ENCODE data around the gene RFWD3. TPM values are rescaled to one million over a fixed set of nuclear protein-coding genes. Genes with fewer than 3 reads are reported as not detected.
"Not testable (repeated sequence)": the region's sequence is repeated elsewhere in the genome, so short reads cannot be mapped to it uniquely, and the experiment has no call there.

RFWD3 gene
- 14.1 TPM for total RNA-seq

DNA sequence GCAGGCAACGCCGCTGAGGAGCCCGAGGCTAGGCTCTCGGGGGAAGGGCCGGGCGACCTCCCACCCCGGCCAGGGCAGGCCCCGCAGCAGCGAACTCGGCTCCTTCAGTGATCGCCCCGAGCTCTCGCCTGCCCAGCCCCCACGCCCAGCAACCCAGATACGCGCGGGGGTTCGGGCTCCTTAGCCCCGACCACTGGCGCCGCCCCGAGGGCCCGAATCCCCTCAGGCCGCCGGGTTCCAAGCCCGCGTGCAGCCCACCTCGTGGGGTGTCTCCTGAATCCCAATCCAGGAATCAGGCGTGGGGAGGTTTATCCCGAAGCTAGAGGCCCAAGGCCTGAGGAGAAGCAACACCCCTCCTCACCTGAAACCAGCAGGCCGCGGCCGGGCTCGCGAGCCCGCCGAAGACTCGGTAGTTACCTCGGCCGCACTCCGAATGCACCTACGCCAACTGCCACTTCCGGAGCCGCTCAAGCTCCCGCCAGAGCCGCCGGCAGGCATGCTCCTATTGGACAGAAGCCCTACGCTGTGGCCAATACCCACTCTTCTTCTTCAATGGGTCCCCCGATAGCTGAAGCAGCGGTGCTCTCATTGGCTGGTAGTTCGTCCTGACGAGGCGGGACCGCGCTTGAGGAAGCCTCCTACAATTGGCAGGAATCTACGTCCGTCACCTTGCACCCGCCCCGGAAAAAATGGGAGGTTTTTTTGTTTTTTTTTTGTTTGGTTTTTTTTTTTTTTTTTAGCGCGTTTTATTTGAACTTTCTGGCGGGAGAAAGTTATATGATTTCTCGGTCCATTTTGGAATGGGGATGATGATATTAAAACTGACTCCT, at the start of gene RFWD3:
Gene RFWD3 (minus strand): TSS at position 453 of the 830 bp plus-strand sequence. CDS start 5,428 bp downstream, outside the sequence.
- peak; percentile 99 for DNase-seq

- DNase-seq, result no peak
Measured at GRCh38 chr16:74716355-74716754, 49.7 kb upstream of the RFWD3 start.

- no peak for DNase-seq
Measured at GRCh38 chr16:74713876-74714275, 47.2 kb upstream of the RFWD3 start.

- no peak for DNase-seq
Measured at GRCh38 chr16:74713325-74713724, 46.6 kb upstream of the RFWD3 start.

DNA sequence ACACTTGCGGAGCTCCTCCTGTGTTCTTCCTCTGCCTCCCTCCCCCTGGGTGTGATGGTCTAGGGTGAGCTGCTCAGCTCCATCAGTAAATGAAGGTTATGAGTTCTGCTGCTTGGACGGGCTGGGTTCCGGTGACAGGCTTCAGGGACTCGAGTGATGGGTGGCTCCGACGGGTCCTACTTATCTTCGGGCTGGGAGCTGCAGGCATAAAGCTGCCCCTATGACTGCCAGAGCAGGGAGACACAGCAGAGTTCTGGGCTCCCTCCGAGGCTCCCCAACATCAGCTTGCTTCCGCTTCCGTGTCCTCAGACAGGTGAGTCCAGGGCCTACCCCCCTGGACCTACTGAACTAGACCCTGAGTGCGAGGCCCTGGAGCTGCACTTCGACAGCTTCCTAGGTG, 45.3 kb upstream of the RFWD3 start:
- DNase-seq, result no peak

GRCh38 chr16:74710401-74710800, 43.7 kb upstream of the RFWD3 start:
- DNase-seq, result no peak

DNA sequence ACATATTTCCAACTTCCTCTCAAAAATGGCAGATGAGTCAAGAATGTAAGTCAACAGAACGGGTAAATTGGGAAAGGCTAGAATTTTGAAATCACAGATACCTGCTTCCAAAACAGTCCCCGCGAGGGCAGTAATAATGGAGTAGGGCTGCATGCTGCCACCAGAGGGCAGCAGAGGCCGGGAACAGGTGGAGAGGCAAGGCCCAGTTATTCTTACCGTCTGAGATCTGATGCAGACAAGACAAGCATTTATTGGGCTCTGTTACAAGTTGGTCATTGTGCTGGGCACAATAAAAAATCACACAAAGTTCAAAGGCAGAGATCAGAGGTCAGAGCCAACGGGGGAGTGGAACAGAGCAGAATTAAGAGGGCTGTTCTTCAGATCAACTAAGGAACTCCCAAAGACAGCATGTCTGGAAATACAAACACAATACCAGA, 42.8 kb upstream of the RFWD3 start:
- DNase-seq, result peak; percentile 31

GRCh38 chr16:74700438-74701225, 34.0 kb upstream of the RFWD3 start, which contains the start of gene MLKL:
TSS of gene MLKL (minus strand) at chr16:74700862. CDS start at chr16:74695757, 5,105 bp downstream.
- no peak for DNase-seq

GRCh38 chr16:74700116-74700437, 33.4 kb upstream of the RFWD3 start:
- DNase-seq, result no peak

DNA sequence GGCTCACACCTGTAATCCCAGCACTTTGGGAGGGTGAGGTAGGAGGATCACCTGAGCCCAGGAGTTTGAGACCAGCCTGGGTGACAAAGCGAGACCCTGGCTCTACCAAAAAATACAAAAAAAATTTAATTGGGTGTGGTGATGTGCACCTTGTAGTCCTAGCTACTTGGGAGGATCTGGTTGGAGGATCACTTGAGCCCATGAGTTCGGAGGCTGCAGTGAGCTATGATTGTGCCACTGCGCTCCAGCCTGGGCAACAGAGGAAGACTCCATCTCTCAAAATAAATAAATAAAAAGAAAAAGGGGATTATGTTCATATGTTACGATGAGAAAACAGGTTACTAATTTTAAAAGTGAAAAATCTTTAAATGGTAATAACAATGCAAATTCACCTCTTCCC, 33.0 kb upstream of the RFWD3 start:
- no peak for DNase-seq

GRCh38 chr16:74698222-74698621, 31.5 kb upstream of the RFWD3 start:
- no peak for DNase-seq

GRCh38 chr16:74695450-74696422, 29.1 kb upstream of the RFWD3 start:
- peak; percentile 80 for DNase-seq

DNA sequence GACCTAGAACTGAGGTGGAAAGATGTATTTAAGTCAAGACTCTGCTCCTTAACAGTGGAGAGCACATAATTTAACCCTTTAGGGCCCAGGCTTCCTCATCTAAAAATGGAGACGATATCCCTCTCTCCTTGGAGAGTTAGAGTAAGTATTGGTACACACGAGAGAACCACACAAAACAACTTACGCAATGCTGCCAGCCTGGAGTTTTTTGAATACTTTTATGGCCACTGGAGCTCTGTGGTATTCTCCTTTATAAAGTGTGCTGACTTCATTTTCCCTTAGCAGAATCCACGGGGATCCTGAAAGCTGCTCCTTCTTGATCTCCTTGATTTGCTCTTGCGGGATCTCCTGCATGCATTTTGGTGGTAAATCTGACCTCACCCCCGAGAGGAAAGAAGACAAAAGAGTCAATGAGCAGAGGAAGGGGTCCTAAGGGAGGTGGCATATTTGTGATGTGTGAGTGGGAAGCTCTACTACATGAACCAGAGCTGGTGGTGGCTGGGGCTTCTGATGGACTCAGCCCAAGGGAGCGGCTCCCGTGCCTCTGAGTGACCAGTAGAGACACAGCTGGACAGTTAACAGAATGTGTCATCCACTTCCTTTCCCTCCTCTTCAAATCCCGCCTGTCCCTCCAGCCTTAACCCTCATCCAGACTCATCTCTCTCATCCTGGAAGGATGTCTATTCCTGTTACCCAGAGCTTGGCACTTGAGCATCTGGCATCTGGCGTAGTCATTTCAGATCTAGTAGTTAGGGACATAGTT, 24.6 kb upstream of the RFWD3 start:
- DNase-seq, result no peak

GRCh38 chr16:74682556-74682955, 15.9 kb upstream of the RFWD3 start:
- DNase-seq, result no peak

DNA sequence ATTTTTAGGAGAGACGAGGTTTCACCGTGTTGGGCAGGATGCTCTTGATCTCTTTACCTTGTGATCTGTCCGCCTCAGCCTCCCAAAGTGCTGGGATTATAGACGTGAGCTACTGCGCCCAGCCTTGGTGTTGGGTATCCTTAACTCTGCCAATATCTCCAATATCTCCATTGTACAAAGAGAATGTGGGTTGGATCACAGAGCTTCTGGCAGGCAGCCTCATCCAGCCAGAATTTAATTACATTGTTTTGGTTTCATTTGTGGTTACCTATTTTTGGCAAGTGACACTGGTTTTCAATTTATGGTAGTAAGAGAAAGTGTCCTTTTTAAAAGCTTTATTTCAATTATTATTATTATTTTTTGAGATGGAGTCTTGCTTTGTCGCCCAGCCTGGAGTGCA, 14.0 kb upstream of the RFWD3 start:
- DNase-seq, result no peak

- no peak for DNase-seq
Measured at GRCh38 chr16:74679983-74680382, 13.3 kb upstream of the RFWD3 start.

GRCh38 chr16:74677868-74678267, 11.2 kb upstream of the RFWD3 start:
- no peak for DNase-seq

DNA sequence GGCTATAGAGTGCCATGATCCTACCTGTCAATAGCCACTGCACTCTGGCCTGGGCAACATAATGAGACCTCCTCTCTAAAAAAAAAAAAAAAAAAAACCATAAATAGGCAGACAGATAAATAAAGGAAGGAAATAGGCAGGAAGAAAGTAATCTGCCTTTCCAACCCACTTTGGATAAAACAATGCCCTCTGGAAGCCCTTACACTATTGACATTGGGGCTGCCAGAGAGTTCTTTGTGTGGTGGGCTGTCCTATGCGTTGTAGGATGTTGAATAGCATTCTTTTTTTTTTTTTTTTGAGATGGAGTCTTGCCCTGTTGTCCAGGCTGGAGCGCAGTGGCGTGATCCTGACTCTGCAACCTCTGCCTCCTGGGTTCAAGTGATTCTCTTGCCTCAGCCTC, 7.2 kb upstream of the RFWD3 start:
- no peak for DNase-seq

- not testable (repeated sequence) for DNase-seq
Measured at GRCh38 chr16:74668877-74669276, 2.2 kb upstream of the RFWD3 start.

DNA sequence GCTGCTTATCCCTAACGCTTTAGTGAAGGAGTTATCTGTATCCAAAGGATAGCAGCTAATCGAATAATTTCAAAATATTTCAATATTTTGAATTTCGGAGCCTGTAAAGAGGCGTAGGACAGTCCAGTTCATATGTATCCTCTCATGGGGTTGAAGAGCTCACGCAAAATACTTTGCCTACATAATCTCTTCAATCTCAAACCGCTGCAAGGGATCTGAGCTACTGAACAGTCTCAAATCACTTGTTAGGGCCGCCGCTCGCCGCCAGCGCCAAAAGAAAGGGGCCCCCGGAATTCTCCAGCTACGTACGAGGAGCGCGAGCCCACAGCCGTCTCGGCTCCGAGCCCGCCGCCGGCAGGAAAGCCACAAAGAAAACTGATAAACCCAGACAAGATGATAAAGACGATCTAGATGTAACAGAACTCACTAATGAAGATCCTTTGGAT, 601 bp upstream of the RFWD3 start:
- DNase-seq, result no peak

DNA sequence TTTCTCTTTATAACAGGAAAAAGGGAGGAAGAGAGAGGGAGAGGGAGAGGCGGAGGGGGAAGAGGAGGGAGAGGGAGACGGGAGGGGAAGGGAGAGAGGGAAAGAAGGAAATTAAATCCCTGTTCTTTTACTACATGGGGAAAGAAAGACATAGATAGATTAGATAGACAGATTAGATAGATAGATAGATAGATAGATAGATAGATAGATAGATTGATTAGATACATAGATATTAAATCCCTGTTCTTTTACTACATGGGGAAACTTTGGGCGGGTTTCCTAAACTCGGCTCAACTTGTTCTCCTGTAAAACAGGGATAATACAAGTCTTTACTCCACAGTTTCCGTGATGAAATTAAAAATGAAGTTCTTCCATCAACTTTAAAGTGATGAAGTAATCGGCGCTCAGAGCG, 661 bp downstream of the RFWD3 start:
- no peak for DNase-seq

Data from skin of body (tissue), 2 donors.